GM19455 (cell line): Measurements from ENCODE around the gene C14orf93.

Source experiments
- ATAC-seq: cut with Tn5 transposase; IDR thresholded peaks from one replicate; pipeline ENCODE4 v1.9.1; 2021; ENCODE audit not compliant: unreplicated experiment

The C14orf93 gene

GRCh38 chr14:23009939-23010726, at the start of gene C14orf93:
Gene C14orf93 (minus strand): TSS chr14:23010143. CDS start chr14:22999023, 11,120 bp downstream.
- ATAC-seq = no peak

GRCh38 chr14:23058654-23059504, 48.9 kb upstream of the C14orf93 start:
- ATAC-seq = no peak

DNA sequence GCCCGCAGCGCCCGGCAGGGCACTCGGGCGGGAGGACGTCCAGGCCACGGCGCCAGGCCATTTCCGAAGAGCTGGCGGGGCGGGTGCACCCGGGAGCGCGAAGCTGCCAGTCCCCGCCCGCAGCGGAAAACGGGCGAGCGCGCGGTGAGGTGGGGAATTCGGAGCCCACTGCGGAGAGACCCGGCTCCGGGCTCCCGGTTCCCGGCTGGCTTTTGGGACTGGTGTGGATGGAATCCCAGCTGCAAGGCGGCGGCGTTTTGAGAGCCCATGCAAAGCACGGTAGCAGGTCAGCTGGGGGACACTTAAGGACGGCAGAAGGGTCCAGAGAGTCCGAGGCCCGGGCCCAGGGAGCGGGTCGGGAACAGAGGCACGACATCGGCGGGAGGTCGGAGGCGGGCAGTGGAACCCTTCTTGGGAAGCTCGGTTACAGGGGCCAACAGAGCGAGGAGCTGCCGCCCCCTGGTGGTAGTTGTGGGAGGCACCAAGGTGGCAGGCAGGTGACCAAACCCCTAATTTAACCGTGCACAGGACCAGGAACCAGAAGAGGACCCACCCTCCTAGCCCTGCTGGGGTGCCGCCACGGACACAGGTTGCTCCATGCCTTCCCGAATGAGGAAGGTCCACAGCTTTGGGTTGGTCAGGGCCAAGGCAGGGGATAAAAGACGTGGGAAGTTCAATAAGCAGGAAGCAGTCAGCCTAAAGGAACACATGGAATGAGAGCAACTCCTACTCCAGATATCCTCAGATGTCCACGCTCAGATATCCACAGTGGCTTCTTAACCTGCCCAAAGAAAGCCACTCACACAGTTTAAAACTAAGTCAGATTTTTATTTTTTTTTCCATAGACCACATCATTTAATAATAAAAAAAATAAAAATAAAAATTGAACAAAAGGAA, 48.1 kb upstream of the C14orf93 start:
- ATAC-seq = peak; percentile 53

GRCh38 chr14:23056956-23057756, 47.2 kb upstream of the C14orf93 start, which contains the start of gene CDH24:
Gene CDH24 (minus strand): TSS chr14:23057520. CDS start chr14:23055733, 1,787 bp downstream.
- ATAC-seq = peak; percentile 58

DNA sequence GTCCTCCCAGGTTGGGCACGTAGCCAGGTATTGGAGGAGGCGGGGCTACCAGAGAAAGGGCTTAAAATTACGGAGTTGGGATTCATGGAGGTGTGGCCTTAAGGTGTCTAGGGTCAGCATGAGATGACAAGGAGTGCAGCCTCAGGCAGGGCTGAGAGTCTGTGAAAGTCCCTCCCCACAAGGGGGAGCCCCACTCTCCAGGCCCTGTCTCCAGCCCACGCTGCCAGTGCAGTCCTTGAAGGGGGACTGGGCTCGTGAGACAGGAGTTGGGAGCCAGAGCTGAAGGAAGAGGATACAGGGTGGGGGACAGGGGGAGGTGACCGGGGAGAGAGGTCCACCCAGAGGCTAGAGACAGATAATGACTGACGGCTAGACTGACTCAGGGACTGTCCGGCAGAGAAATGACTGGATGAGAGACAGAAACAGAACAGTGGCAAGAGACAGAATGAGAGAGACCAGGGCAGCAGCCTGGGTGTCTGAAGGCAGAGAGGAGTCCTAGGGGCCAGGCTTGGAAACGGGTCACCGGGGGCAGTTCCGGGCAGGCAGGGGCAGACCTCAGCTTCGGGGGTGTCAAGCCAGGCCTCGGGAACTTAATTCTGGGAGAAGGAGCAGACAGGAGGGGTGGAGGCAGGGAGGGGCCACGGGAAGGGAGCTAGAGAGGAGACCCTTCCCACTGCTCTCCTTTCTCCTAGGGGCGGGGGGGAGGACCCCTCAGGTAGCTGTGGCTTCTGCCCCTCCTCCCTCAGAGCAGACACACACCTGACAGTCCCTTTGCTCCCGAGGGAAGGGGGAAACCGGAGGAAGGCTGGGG, 46.4 kb upstream of the C14orf93 start:
- peak; percentile 48 for ATAC-seq

GRCh38 chr14:23055621-23056144, 45.7 kb upstream of the C14orf93 start:
- ATAC-seq = no peak

DNA sequence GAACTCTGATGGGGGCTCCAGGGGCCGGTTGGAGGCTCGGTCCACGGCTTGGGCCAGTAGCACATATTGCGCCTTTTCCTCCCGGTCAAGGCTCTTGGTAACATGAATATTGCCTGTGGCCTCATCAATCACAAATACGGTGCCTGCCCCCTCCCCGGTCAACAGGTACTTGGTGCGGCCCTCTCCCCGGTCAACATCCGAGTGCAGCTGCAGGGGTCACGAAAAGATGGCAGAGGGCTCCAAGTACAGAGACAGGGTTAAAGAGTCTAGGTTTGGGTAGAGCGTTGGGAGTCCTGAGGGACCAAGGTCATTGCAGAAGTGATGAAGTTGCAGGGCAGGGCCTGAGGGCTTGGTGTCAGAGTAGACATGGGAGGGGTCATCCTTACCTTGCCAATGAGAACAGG, 45.2 kb upstream of the C14orf93 start:
- no peak for ATAC-seq

DNA sequence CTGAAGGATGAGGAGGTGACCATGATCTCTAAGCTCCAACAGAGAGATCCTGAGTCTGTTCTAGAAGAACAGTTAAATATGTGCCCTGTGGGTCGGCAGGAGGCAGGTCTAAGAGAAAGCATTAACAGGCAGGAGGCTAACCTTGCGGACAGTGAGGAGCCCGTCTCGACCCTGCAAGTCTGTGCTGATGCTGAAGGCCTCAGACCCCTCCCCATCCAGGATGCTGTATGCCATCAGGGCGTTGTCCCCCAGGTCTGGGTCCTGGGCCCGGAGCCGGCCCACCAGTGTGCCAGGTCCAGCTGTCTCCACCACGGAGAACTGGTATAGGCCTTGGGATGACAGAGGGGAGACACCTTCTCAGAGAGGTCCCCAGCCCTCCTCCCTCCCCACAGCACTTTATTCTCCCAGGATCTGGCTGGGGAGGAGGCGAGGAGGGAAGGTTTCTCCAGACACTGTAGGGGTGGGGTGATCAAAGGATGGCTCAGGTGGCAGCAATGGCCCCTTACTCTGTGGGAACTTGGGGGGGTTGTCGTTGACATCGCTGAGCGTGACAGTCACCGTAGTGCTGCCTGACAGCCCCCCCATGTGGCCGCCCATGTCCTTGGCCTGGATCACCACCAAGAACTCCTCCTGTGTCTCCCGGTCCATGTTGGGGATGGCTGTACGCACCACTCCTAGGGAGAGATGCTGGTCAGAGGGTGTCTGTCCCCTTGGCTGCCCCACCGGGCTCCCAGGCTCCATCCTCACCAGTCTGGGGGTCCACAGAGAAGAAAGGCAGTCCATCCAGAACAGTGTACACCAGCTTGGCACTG, 44.3 kb upstream of the C14orf93 start:
- ATAC-seq = no peak

DNA sequence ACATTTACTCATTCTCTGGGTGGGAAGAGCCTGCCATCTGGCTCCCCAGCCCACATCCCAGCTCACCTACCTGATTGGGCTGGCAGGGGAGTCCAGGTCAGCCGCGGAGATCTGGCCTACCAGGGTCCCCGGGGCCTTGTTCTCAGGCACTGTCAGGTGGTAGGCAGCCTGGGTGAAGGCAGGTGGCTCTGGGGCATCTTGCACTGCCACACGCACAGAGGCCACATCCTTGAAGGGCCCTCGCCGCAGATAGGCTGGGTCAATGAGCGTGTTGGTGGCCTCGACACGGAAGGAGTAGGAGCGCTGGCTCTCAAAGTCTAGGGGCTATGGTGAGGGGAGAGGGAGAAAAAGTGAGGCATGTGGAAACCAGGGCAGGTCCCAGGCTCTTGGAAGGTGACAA, 43.5 kb upstream of the C14orf93 start:
- ATAC-seq = no peak

DNA sequence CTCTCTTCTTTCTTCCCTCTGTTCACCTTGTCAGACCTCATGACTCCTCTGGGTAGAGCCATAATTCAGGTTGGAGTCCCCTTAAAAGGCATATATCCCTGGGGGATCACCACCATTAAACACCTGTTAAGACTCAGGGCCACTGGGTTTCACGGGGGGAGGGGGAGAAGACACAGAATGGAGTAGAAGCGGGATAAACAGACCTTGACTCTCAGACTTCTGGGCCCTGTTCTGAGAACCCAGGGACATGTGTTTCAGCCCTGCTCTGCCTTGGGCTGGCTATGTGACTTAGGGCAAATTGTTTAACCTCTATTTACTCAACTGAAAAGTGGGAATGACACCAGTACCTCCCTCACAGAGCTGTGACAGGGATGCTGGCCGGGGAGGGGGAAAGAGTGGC, 42.7 kb upstream of the C14orf93 start:
- ATAC-seq = no peak

DNA sequence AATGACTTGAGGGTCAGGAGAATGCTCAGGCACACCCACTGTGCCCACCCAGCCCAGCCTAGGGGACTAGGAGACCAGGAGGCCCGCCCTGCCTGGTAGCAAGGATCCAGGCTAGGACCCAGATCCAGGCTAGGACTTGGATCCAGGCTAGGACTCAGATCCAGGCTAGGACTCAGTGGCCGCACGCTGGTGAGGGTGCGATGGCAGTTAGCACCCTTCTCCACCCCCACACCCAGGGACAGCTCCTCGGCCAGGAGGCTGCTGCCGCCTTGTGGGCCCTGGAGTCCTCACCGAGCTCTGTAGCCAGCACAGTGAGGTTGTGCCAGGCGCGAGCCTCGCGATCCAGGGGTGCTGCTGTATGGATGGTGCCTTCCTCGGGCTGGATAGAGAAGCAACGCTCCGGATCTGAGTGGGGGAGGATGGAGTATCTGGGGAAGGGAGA, 42.3 kb upstream of the C14orf93 start:
- no peak for ATAC-seq

DNA sequence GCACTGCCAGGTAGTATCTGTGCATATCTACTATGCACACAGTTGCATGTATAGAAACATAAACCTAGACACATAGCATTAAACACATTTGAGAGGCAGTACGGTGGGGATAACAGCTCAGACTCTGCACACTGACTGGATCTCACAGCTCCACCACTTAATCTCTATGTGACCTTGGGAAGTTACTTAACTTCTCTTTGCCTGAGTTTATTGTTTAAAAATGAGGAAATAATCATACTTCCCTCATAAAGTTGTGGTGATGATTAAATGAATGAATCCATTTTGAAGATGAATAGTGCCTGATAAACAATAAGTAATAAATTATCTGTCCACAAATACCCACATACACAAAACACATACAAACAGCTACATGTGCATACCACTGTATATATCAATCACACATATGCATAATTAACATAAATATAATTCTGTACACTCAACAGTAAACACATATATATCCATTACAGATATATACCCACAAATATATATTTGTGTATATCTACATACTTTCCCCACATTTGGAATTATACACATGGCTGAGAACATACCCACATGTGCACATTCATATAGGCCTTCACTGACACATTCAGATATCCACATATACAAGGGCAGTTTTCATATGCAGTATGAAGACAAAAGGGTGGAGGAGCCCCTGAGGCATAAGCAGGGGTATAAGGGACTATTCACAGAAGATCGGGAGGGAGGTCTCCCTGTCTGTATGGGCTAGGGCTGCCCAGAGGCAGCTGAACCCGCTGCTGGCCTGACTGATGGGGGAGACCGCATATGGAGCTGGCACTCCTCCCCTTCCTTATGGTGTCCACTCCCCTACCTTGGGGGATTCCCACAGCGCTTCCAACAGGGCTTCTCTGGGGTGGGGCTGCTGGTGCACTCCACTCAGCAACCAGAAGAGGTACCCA, 41.5 kb upstream of the C14orf93 start:
- no peak for ATAC-seq

- ATAC-seq = no peak
These were observed 39.1 kb upstream of the C14orf93 start for GRCh38 chr14:23049011-23049410.

DNA sequence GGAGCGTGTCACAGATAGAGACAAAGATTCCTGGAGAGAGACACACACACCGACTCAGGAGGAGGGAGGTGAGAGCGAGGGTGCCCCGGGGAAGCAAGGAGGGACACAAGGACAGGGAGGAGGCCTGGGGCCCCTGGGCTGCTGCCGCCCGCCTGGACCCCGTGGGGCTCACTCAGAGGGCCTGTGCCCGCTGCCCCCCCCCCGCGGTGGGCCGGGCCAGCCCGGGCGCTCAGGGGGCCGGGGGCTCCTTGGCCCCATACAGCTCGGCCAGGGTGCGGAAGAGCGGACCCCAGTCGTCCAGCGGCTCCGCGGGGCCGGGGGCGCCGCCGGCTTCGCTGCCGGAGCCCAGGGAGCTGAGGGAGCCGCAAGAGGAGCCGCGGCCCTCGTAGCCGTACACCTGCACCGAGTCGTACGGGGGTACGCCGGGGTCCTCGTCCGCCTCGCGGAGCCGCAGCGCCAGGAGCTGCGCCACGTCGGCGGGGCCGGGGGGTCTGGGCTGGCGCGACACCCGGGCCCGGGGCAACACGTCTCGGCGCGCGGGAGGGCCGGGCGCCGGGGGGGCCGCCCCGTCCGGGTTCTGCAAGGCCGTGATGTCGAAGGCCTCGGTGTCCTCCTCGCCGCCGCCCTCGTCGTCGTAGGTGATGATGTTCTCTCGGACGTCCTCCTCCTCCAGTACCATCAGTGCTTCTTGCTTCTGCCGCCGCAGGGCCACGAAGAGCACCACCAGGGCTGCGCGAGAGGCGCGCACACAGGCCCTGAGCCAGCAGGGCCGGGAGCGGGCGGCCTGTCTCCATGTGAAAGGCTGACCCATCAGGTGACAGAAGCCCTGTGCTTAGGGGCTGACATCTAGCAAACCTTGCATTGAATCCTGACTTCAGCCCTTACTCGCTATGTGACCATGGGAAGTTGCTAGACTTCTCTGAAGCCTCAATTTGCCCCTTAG, 38.1 kb upstream of the C14orf93 start:
- ATAC-seq = no peak

GRCh38 chr14:23047034-23047634, 37.2 kb upstream of the C14orf93 start:
- no peak for ATAC-seq
